HUES6 (cell line): ENCODE results near the gene MBD2.
"Not testable (repeated sequence)": the region's sequence is repeated elsewhere in the genome, so short reads cannot be mapped to it uniquely, and the experiment has no call there.

Source experiments
- H3K27ac ChIP-seq: 2 replicates; pipeline ENCODE4 v1.7.0; 2013; ENCODE audit warnings: low read depth, mild to moderate bottlenecking, low read length, inconsistent platforms
- H3K27me3 ChIP-seq: 2 replicates; pipeline ENCODE4 v1.6.1; 2013; ENCODE audit warnings: low read length; ENCODE audit not compliant: control insufficient read depth, insufficient read depth
- H3K36me3 ChIP-seq: 2 replicates; pipeline ENCODE4 v1.6.1; 2013; ENCODE audit warnings: low read length; ENCODE audit not compliant: control insufficient read depth, insufficient read depth
- H3K4me1 ChIP-seq: 2 replicates; pipeline ENCODE4 v1.6.1; 2013; ENCODE audit warnings: low read length; ENCODE audit not compliant: control insufficient read depth, insufficient read depth
- H3K4me3 ChIP-seq: 2 replicates; pipeline ENCODE4 v1.5.1; 2013; ENCODE audit warnings: low read depth, low read length
- H3K9ac ChIP-seq: one replicate; pipeline ENCODE4 v1.6.1; 2013; ENCODE audit warnings: mild to moderate bottlenecking, low read length
- H3K9me3 ChIP-seq: 2 replicates; pipeline ENCODE4 v1.6.1; 2013; ENCODE audit warnings: low read depth, low read length; ENCODE audit not compliant: control insufficient read depth, insufficient read depth

The MBD2 gene, protein sequence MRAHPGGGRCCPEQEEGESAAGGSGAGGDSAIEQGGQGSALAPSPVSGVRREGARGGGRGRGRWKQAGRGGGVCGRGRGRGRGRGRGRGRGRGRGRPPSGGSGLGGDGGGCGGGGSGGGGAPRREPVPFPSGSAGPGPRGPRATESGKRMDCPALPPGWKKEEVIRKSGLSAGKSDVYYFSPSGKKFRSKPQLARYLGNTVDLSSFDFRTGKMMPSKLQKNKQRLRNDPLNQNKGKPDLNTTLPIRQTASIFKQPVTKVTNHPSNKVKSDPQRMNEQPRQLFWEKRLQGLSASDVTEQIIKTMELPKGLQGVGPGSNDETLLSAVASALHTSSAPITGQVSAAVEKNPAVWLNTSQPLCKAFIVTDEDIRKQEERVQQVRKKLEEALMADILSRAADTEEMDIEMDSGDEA

GRCh38 chr18:54224379-54225014 is at the start of gene MBD2:
TSS of gene MBD2 (minus strand) at chr18:54224669. CDS start at chr18:54224559, 110 bp downstream.
- Histone ChIP-seq H3K4me3 (peak within 1 kb of the TSS; percentile 71), H3K9ac (peak within 1 kb of the TSS; percentile 65), H3K9me3 (no peaks in the 10 kb centered on the region), H3K4me1 (peaks cover 25% of the 10 kb centered on the region), H3K27ac (peak within 1 kb of the TSS; percentile 53; the same call in 1 of the 2 replicates), H3K36me3 (0 out of 2 replicates have a peak, but pooled peaks cover 3% of the 10 kb centered on the region), H3K27me3 (no peaks in the 10 kb centered on the region)

- Histone ChIP-seq H3K9me3 (no peaks in the 10 kb centered on the region), H3K27me3 (no peaks in the 10 kb centered on the region), H3K36me3 (peaks cover 4% of the 10 kb centered on the region; the same call in 1 of the 2 replicates), H3K9ac (peak overlapping the region; percentile 92), H3K4me1 (peaks cover 14% of the 10 kb centered on the region), H3K27ac (peak overlapping the region; percentile 92), H3K4me3 (peak overlapping the region; percentile 80)
Observed at GRCh38 chr18:54269893-54270844, 45.7 kb upstream of the MBD2 start.

GRCh38 chr18:54268751-54269150 is 44.3 kb upstream of the MBD2 start:
- Histone ChIP-seq H3K4me1 (peaks cover 14% of the 10 kb centered on the region), H3K4me3 (peak overlapping the region; percentile 80), H3K27me3 (no peaks in the 10 kb centered on the region), H3K9me3 (no peaks in the 10 kb centered on the region), H3K27ac (peak overlapping the region; percentile 92), H3K36me3 (no peaks in the 10 kb centered on the region), H3K9ac (peak overlapping the region; percentile 92)

GRCh38 chr18:54267701-54268100 is 43.2 kb upstream of the MBD2 start:
- peaks cover 14% of the 10 kb centered on the region for H3K4me1 ChIP-seq
- H3K27me3 ChIP-seq: no peaks in the 10 kb centered on the region

DNA sequence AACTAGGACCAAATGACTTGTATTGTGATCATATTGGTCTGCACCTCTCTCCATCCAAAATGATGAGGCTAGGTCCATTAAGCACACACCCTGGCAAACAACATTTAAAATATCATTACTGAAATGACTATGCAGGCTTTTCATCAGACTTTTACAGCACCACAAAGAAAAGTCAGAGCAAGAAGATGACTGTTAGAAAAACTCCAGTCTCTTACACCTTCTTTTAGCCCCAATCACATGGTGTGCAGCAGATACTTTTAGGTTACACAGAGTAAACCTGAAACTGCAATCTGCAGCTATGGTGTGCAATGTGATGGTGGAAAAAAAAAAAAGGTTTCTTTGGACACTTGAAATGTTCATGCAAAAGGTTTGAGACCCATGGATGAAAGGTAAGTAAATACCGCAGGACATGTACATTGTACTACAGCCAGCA is 39.5 kb upstream of the MBD2 start:
- H3K27me3 ChIP-seq: no peaks in the 10 kb centered on the region
- H3K4me3 ChIP-seq: no peak overlapping the region
- no peaks in the 10 kb centered on the region for H3K9me3 ChIP-seq
- no peaks in the 10 kb centered on the region for H3K36me3 ChIP-seq
- no peak overlapping the region for H3K9ac ChIP-seq
- H3K27ac ChIP-seq: no peak overlapping the region
- H3K4me1 ChIP-seq: no peaks in the 10 kb centered on the region; the same call in 1 of the 2 replicates

More at GRCh38 chr18:54267701-54268100, 43.2 kb upstream of the MBD2 start:
- Histone ChIP-seq H3K9ac (no peak overlapping the region), H3K4me3 (no peak overlapping the region), H3K27ac (no peak overlapping the region), H3K9me3 (no peaks in the 10 kb centered on the region), H3K36me3 (no peaks in the 10 kb centered on the region)

- Histone ChIP-seq H3K4me1 (peaks cover 17% of the 10 kb centered on the region), H3K36me3 (no peaks in the 10 kb centered on the region), H3K27ac (no peak overlapping the region), H3K9ac (no peak overlapping the region), H3K27me3 (no peaks in the 10 kb centered on the region), H3K9me3 (no peaks in the 10 kb centered on the region), H3K4me3 (no peak overlapping the region)
Observed at GRCh38 chr18:54261894-54262293, 37.4 kb upstream of the MBD2 start.

GRCh38 chr18:54260396-54261072 is 36.1 kb upstream of the MBD2 start:
- no peak overlapping the region for H3K9ac ChIP-seq
- H3K4me3 ChIP-seq: no peak overlapping the region
- no peak overlapping the region for H3K27ac ChIP-seq
- H3K4me1 ChIP-seq: peaks cover 22% of the 10 kb centered on the region
- H3K9me3 ChIP-seq: no peaks in the 10 kb centered on the region
- H3K36me3 ChIP-seq: no peaks in the 10 kb centered on the region
- no peaks in the 10 kb centered on the region for H3K27me3 ChIP-seq

GRCh38 chr18:54257818-54258217 is 33.3 kb upstream of the MBD2 start:
- H3K4me1 ChIP-seq: peaks cover 40% of the 10 kb centered on the region
- H3K36me3 ChIP-seq, H3K27me3 ChIP-seq, H3K9ac ChIP-seq, H3K9me3 ChIP-seq: not testable (repeated sequence)
- peak overlapping the region; percentile 26; the same call in 1 of the 2 replicates for H3K4me3 ChIP-seq
- peak overlapping the region; percentile 44; the same call in 1 of the 2 replicates for H3K27ac ChIP-seq

DNA sequence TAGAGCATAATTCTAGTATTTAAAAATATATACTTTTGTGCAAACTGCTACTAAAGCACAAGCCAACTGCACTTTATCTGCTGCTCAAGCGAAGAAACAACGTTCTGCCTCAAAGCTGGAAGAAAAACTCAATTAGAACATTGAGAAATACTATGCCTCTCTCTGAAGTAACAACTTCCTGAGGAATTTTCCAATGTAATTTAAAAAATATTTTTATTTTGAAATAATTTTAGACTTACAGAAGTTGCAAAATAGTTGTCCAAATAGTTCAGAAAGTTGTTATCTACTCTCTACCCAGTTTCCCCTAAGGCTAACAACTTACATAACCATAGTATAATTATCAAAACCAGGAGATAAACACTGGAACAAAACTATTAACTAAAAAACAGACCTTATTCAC is 32.5 kb upstream of the MBD2 start:
- Histone ChIP-seq H3K9me3 (no peaks in the 10 kb centered on the region), H3K27ac (peak overlapping the region; percentile 44; the same call in 1 of the 2 replicates), H3K9ac (no peak overlapping the region), H3K36me3 (no peaks in the 10 kb centered on the region), H3K4me1 (peaks cover 40% of the 10 kb centered on the region), H3K4me3 (no peak overlapping the region), H3K27me3 (no peaks in the 10 kb centered on the region)

GRCh38 chr18:54255141-54255540 is 30.7 kb upstream of the MBD2 start:
- H3K9ac ChIP-seq: no peak overlapping the region
- no peak overlapping the region for H3K27ac ChIP-seq
- H3K4me1 ChIP-seq: peaks cover 40% of the 10 kb centered on the region

More at GRCh38 chr18:54255141-54255540, 30.7 kb upstream of the MBD2 start:
- Histone ChIP-seq H3K27me3 (no peaks in the 10 kb centered on the region), H3K9me3 (peaks cover 2% of the 10 kb centered on the region; the same call in 1 of the 2 replicates), H3K36me3 (no peaks in the 10 kb centered on the region), H3K4me3 (no peak overlapping the region)
